Epithelial cell of proximal tubule (primary cell): ENCODE measurements around the gene TENT4B. TPM values are rescaled to one million over a fixed set of nuclear protein-coding genes. Genes with fewer than 3 reads are reported as not detected.

Source experiments
- DNase-seq: peaks from one replicate; pipeline ENCODE4 v3.0.0-alpha.2; 2011; ENCODE audit warnings: low read depth
- H3K4me3 ChIP-seq: 2 replicates; pipeline ENCODE4 v1.5.1; 2011; ENCODE audit warnings: low read depth, mild to moderate bottlenecking, low read length
- CTCF ChIP-seq: conservative IDR thresholded peaks from 2 replicates; pipeline ENCODE4 v1.5.1; 2012; ENCODE audit warnings: low read depth, mild to moderate bottlenecking, low read length
- total RNA-seq: library from RNA; depleted of rRNA; stranded (reverse); fragments of >200 nt; gene quantifications from 2 replicates; pipeline ENCODE4 v1.2.3, GENCODE V29; 2015

The TENT4B gene
- total RNA-seq, 1 donor from 2014 or later: 9.4 TPM

DNA sequence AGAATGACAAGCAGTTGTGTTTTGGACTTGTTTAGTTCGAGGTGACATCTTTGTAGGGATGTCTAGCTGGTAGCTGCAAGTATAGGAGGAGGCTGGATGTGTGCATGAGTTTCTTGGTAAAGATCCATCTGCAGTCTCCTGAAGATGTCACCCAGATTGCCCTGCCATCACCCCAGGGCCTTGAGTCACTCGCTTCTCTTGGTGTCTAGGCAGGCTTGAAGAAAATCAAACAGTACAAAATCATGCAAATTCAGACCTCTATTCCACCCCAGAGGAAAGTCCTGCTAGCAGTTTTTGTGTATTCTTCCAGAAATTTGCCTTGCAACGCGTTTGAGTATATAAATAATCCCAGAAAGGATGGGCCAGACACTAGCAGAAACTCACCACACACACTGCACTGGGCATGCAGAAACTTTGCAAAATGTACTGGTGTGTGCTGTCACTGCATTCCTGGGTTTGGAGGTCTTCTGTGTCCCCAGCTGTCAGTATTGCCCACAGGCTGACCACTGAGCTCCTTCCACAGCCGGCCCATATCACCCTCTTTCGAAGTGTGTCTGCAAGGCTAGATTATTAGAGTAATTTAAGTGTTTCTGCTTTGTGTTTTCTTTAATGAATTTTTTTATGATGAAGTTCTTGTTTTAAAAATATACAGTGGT lies 51.5 kb downstream of the TENT4B start:
- H3K4me3 ChIP-seq: no peak overlapping the region
- no peak for DNase-seq
- no peak for TF ChIP-seq CTCF

- no peak overlapping the region for H3K4me3 ChIP-seq
- DNase-seq: no peak
- TF ChIP-seq CTCF: no peak
These were observed 54.5 kb downstream of the TENT4B start for GRCh38 chr16:50207652-50208051.

DNA sequence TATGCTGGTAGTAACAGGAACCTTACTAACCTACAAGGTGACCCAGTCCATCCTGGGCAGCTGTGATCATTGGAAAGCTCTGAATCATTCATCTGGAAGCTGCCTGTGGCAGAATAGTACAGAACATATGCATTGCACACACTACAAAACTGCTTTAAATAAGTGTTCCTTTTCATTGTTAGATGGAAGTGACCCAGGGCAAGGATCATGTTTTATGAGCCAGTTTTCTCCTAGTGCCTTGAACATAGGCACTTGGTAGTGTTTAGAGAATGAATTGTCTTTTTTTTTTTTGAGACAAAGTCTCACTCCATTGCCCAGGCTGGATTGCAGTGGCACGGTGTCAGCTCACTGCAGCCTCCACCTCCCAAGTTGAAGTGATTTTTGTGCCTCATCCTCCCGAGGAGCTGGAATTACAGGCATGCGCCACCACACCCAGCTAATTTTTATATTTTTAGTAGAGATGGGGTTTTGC lies 55.4 kb downstream of the TENT4B start:
- H3K4me3 ChIP-seq: no peak overlapping the region
- DNase-seq: no peak
- no peak for TF ChIP-seq CTCF

DNA sequence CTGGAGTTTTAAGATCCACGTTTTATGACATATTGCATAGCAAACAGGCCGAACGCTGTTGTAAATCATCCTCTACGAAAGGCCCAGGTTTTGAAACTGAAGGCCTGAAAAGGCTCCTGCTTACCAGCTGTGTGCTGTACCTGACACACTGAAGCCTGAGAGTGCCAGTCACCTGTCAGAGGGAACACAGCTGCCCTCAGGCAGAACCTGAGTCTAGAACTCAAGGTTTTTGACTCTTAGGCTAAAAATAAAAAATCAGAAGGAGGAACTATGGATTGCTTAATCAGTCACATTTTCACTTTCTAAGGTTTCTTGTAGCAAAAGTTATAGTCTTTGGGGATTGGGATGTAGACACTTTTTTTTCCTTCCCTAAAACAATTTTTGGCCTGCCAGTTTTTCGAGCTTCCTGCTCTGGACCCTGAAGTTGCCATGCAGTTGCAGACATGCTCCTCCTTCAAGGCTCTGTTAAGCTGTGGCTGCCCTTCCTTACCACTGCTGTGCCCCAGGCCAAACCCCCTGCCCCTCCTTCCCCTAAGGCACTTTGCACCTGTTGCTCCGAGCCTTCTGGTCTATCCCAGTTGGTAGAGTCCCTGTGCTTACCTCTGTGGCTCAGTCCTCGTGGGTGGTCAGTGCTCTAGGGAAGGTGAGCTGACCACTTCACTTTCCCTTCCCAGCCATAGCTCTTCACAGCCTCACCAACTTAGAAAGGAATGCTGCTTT lies 56.6 kb downstream of the TENT4B start:
- DNase-seq: no peak
- TF ChIP-seq CTCF: no peak
- H3K4me3 ChIP-seq: no peak overlapping the region

DNA sequence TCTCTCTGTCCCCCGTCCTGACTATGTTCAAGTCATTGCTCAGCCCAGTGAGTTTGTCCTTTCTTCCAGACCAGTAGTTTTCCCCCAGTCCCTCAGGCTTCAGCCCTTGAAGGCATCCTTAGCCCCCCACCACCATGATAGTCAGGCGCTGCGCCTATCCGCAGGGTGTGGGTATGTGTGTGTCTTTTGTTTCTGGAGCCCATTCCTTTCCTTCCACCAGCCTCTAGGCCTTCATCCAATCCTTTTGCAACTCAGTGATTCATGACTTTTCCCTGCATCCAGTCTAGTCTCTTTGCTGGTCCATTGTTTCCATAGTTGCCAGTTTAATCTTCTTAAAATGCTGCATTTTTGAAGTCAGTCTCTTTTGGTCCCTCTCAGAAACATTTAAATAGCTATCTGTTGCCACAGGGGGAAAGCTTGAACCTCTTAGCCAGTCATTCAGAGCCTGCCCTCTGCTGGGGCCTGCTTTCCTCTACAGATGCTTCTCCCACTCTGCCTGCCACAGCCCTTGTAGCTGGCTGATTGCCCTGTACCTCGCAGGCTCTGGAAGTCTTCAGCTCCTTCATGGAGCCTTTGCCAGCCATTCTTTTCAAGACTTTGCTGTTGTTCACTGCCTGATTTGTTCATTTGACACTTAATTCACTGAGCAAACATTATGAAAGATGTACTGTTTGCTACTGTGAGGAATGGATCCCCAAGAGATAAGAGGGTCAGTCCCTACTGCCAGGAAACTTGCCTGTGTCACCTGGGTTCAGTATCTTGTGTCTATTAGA lies 57.3 kb downstream of the TENT4B start:
- DNase-seq: no peak
- peak; percentile 80 for TF ChIP-seq CTCF
- H3K4me3 ChIP-seq: no peak overlapping the region

GRCh38 chr16:50213939-50214519 lies 60.9 kb downstream of the TENT4B start:
- TF ChIP-seq CTCF: peak; percentile 68
- no peak for DNase-seq
- no peak overlapping the region for H3K4me3 ChIP-seq
